Mucosa of descending colon (tissue), 3 donors: Measurements from ENCODE around the gene PRIM1. TPM values are rescaled to one million over a fixed set of nuclear protein-coding genes. Genes with fewer than 3 reads are reported as not detected.

ENCODE experiments used
- ATAC-seq: fragments of 200-7000 bp; cut with Tn5 transposase; one replicate; pipeline ENCODE4 v1.9.1; 2020; ENCODE audit warnings: mild to moderate bottlenecking, moderate library complexity
- DNase-seq, 3 donors: peaks; one replicate each; pipeline ENCODE4 v3.0.0-alpha.2; 2020
- H3K36me3 ChIP-seq: fragments of 200-600 bp; one replicate; pipeline ENCODE4 v1.8.0; 2021; ENCODE audit warnings: low read depth, mild to moderate bottlenecking
- H3K4me1 ChIP-seq: fragments of 200-600 bp; one replicate; pipeline ENCODE4 v1.8.0; 2021; ENCODE audit warnings: low read depth, mild to moderate bottlenecking
- H3K4me3 ChIP-seq: fragments of 200-600 bp; one replicate; pipeline ENCODE4 v1.8.0; 2021; ENCODE audit warnings: mild to moderate bottlenecking
- H3K9me3 ChIP-seq: fragments of 200-600 bp; one replicate; pipeline ENCODE4 v1.8.0; 2021; ENCODE audit warnings: mild to moderate bottlenecking
- intact Hi-C, 2 donors: fragments of 100-400 bp; cut with DNase I in 1 of 2; cut with micrococcal nuclease in 1 of 2; formaldehyde crosslinking; loops; one replicate each; pipeline versions ENCODE4 v1.11.0 to v1.11.1; 2022; cut with DNase I, micrococcal nuclease
- total RNA-seq, 3 donors: library from RNA; stranded (reverse); fragmentation: NEBNext Ultra II Directional in 2 of 3; extraction: Animal tissue kit (Norgen Biotek cat#: 25700) in 2 of 3; gene quantifications; one replicate each; pipeline versions ENCODE4 v1.2.1 to v1.2.4, GENCODE V29; 2021 to 2023
- TF ChIP-seq, protein P1 (sequence below): fragments of 200-600 bp; IDR thresholded peaks from one replicate; pipeline ENCODE4 v1.8.0; 2022; ENCODE audit warnings: antibody characterized with exemption, mild to moderate bottlenecking
- donor health status: DM: no; HTN: no; CAD: no; lungs with moderate emphysema.
- donor health status: DM: no; HTN: no; CAD: no.
- donor health status: DM: no; HTN: yes; CAD: no.

PRIM1 gene
- total RNA-seq, 3 donors from 2014 or later, result 6.3 to 11.5 (median 6.8) TPM

DNA sequence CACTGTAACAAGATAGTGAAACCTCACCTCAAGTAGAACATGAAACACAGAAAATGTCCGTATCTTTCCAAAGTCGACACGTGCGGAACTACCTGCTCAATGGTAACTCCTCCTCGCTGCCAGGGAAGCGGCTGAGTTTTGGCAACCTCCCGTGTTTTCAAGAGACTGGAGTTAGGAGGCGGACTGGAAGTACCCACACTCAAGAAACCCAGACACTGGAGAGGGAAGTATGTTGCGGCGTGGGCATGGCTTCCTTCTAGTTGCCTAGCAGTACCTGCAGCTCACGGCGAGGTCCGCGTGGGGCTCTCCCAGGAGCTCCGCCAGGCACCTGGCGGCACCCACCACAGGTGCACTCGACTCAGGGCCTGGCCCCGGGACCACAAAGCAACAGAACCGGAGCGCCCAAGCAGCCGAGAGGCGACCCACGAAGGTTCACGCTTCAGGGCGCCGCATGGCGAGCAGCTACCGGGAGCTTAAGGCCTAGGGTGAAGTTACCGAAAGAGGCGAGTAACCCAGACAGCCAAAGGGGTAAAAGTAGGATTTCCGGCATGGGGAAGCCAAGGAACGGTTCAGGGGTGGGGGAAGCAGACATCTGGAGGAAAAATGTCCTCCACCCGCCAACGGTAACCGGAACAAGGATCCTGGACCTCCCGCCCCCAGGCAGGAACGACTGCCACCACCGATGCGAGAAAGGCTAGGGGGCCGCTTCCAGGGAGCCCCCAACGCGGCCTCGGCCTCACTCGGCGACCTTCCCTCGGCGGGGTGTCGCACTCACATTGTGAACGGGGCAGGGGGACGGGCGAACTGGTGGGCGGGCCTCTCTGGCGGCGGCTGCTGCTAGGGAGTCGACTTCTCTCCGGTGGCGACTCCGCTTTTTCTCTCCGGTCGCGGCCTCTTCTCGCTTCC, 64.6 kb downstream of the PRIM1 start:
- peak overlapping the region; percentile 86 for H3K4me3 ChIP-seq
- TF ChIP-seq, protein P1, sequence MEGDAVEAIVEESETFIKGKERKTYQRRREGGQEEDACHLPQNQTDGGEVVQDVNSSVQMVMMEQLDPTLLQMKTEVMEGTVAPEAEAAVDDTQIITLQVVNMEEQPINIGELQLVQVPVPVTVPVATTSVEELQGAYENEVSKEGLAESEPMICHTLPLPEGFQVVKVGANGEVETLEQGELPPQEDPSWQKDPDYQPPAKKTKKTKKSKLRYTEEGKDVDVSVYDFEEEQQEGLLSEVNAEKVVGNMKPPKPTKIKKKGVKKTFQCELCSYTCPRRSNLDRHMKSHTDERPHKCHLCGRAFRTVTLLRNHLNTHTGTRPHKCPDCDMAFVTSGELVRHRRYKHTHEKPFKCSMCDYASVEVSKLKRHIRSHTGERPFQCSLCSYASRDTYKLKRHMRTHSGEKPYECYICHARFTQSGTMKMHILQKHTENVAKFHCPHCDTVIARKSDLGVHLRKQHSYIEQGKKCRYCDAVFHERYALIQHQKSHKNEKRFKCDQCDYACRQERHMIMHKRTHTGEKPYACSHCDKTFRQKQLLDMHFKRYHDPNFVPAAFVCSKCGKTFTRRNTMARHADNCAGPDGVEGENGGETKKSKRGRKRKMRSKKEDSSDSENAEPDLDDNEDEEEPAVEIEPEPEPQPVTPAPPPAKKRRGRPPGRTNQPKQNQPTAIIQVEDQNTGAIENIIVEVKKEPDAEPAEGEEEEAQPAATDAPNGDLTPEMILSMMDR, result no peak
- H3K4me1 ChIP-seq, result peaks cover 28% of the 10 kb centered on the region
- H3K36me3 ChIP-seq, result peaks cover 3% of the 10 kb centered on the region
- DNase-seq, result peak; percentile 73 to 86 (median 76)
- peak; percentile 34 for ATAC-seq
- H3K9me3 ChIP-seq, result no peaks in the 10 kb centered on the region
- intact Hi-C loops, result loop anchor here in 1 of 2 donors (5.0 kb wide), 1 partner anchor 55 kb away; the partner anchor contains the start of gene BAZ2A

DNA sequence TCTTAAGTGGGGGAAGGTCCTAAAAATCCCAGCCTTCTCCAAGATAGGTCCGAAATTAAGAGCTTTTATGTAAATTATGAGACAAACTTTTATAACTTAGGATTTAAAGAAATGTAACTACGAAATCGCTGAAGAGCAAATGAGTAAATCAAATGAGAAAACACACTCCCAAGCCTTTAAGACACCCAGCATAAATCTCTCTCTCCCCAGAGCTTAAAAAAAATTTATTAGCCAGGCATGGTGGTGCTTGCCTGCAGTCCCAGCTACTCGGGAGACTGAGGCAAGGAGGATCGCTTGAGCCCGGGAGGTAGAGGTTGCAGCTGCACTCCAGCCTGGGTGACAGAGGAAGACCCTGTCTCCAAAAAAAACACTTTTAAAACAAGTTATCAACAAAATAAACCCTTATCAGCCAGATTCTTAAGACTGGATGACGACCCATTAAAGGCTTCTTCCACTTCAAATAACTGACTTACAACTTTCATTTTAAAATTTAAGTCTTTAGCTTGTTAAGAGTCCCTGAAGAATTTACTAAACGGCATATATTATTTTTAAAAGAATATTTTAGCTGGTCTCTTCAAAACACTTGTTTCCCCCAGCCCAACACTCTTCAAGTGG, 67.3 kb downstream of the PRIM1 start:
- Histone ChIP-seq H3K4me1 (peaks cover 45% of the 10 kb centered on the region), H3K9me3 (no peaks in the 10 kb centered on the region), H3K4me3 (peak overlapping the region; percentile 6), H3K36me3 (peaks cover 3% of the 10 kb centered on the region)
- ATAC-seq (no peak), DNase-seq (peak in 1 of 3 donors; percentile 28)
- intact Hi-C loops, result loop anchor here in 1 of 2 donors (5.0 kb wide), 1 partner anchor 53 kb away; the partner anchor contains the start of gene BAZ2A
- TF ChIP-seq, protein P1, result no peak

DNA sequence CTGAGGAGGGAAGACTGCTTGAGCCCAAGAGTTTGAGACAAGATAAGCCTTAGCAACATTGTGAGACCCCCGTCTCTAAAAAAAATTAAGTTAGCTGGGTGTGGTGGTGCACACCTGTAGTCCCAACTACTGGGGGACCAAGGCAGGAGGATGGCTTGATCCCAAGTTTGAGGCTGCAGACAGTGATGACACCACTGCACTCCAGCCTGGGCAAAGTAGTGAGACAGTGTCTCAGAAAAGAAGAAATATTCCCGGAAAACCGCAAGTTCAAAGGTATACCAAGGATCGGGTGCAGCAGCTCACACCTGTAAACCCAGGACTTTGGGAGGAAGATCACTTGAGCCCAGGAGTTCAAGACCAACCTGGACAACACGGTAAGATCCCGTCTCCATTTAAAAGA, 69.8 kb downstream of the PRIM1 start:
- no peak overlapping the region for H3K4me3 ChIP-seq
- DNase-seq (no peak), ATAC-seq (no peak)
- H3K4me1 ChIP-seq, result peaks cover 64% of the 10 kb centered on the region
- intact Hi-C loops, result no loop called here
- H3K36me3 ChIP-seq, result peaks cover 3% of the 10 kb centered on the region
- TF ChIP-seq, protein P1, result no peak
- no peaks in the 10 kb centered on the region for H3K9me3 ChIP-seq

Other genes starting within 250 kb of the PRIM1 start
- 10 to 100 TPM; 35.9 to 47.8 (median 41.0) TPM for gene RBMS2, start 230.5 kb downstream of the PRIM1 start, total RNA-seq
- 100 to 1,000 TPM; 109 to 144 (median 110) TPM for gene BAZ2A, start 122.0 kb downstream of the PRIM1 start, total RNA-seq
- gene ATP5F1B, start 106.3 kb downstream of the PRIM1 start, total RNA-seq, result 1,000 to 10,000 TPM in 2 of 3 donors, 100 to 1,000 TPM in 1; 874 to 1,329 (median 1,265) TPM
- gene PTGES3, start 64.0 kb downstream of the PRIM1 start, total RNA-seq, result 100 to 1,000 TPM; 155 to 223 (median 164) TPM
- gene NACA, start 27.0 kb downstream of the PRIM1 start, total RNA-seq, result 100 to 1,000 TPM; 507 to 753 (median 639) TPM
- 1 to 10 TPM; 2.7 to 6.7 (median 3.8) TPM for gene HSD17B6, start 11.0 kb upstream of the PRIM1 start, total RNA-seq
- not detected for gene SDR9C7, start 182.1 kb upstream of the PRIM1 start, total RNA-seq
- under 1 TPM; 0.14 to 0.28 (median 0.19) TPM for gene RDH16, start 205.3 kb upstream of the PRIM1 start, total RNA-seq